IPS DF 19.7 (cell line): ENCODE results near the gene DDHD1.
"Not testable (repeated sequence)": the region's sequence is repeated elsewhere in the genome, so short reads cannot be mapped to it uniquely, and the experiment has no call there.

Source experiments
- DNase-seq: peaks from one replicate; pipeline ENCODE4 v3.0.0-alpha.2; 2013; ENCODE audit warnings: low read depth, low spot score

DDHD1 gene

GRCh38 chr14:53108292-53109104 lies 44.6 kb downstream of the DDHD1 start:
- DNase-seq: no peak

DNA sequence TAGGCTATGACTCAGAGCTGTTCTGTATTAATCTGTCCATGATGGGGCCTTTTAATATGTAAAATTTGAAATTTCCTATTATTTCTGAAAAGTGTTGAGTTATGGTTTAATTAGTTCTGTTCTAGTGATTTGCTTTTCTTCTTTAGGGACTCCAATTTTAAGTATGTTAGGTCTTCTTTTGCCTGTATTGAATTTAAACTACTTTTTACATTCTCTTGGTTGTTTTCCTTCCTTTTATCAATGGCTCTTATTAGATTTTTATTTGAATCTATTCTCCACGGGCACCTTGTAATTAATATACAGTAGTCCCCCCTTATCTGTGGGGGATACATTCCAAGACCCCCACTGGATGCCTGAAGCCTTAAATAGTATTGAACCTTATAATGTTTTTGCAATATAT lies 46.4 kb downstream of the DDHD1 start:
- no peak for DNase-seq

GRCh38 chr14:53103636-53104340 lies 49.3 kb downstream of the DDHD1 start:
- DNase-seq: no peak

DNA sequence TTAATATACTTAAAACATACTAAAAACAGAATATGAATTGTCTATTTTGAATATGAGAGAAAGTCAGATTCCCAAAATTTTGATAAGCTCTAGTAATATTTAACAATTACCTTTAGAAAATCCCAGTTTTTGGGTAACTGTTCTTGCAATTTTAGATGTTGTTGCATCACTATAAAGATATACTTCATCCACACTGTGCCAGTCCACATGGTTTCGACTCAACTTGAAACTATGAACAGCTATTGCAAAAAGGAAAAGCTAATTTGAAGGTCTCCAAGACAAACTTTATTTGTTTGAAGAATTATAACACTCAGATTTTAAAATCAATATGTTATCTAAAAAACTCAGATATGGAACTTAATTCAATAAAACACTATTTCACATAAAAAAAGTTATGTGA lies 59.9 kb downstream of the DDHD1 start:
- no peak for DNase-seq

- DNase-seq: no peak
Observed at GRCh38 chr14:53090853-53091252, 62.3 kb downstream of the DDHD1 start.

DNA sequence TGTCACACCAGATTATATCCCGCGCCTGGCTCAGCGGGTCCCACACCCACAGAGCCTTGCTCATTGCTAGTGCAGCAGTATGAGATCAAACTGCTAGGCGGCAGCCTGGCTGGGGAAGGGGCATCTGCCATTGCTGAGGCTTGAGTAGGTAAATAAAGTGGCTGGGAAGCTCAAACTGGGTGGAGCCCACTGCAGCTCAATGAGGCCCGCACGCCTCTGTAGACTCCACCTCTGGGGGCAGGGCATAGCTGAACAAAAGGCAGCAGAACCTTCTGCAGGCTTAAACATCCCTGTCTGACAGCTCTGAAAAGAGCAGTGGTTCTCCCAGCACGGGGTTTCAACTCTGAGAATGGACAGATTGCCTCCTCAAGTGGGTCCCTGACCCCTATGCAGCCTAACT lies 68.2 kb downstream of the DDHD1 start:
- DNase-seq: not testable (repeated sequence)

GRCh38 chr14:53064475-53064874 lies 88.6 kb downstream of the DDHD1 start:
- no peak for DNase-seq

- no peak for DNase-seq
Observed at GRCh38 chr14:53062856-53063255, 90.3 kb downstream of the DDHD1 start.

DNA sequence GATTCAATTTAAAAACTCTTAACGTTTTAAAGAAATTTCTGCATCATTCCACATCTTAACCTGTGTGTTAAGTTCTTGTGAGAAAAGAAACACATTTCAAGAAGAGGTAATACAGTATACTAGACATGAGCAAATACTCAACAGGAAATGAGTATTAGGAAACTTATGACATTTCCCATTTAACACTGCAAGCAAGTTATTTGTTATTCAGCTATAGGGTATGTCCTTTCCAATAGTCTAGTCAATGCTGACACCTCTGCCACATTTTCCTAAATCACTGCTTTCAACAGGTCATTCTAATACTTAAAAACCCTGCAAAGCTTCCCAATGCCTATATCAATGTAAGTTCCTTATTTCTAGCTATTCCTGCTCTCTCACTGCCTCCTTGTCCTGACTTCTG lies 93.1 kb downstream of the DDHD1 start:
- no peak for DNase-seq

DNA sequence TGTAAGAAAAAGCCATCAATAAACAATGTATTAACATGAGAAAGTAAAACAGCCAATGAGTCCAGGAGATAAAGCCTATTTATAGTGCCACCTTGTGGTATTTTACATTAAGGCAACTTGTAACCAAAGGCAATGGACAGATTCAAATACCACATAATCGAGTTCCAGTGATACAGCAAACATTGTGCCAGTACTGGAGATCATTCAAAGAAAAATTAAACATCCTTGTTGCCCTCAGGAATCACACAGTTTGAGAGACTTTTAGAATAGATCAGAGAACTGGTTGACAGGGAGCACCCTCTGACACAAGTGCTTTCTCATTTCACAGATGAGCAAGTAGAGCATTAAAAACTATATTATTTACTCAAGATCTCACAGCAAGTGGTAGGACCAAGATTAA lies 98.1 kb downstream of the DDHD1 start:
- DNase-seq: no peak

- DNase-seq: no peak
Observed at GRCh38 chr14:53054457-53054856, 98.7 kb downstream of the DDHD1 start.

DNA sequence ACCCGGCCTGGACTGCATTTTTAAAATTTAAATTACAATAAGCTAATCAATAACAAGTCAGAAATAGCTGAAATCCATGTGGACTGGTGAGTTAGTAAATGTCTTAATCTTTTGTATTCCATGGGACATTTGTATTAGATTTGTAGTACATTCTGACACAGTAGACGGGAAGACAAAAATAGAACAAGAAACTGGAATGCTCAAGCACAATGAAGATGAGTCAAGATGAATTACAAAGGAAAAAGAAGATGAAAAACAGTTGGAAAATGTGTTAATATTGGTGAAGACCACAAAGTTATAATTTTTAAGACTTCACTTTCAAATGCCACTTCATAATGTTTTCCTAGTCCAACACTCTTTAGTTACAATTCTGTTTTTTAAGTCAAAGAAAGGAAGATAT lies 104.5 kb downstream of the DDHD1 start:
- no peak for DNase-seq

- DNase-seq: no peak
Observed at GRCh38 chr14:53047307-53048069, 105.6 kb downstream of the DDHD1 start.

DNA sequence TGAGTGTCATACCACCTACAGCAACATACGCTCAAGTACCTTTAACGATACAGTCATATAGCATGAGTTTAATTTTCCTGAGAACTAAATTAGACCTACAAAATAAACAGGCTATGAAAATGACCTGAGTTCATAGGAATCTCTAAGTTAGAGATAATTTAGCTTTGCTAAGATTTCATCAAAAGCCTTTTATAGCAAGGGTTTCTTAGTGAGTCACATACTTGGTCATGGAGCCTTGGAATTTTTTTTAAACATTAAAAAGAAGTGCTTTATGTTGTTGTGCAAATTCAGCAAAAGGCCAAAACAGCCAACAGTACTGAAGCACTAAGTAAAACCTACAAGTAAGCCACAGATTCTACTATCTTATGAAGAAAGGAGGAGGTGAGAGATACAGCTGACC lies 108.6 kb downstream of the DDHD1 start:
- DNase-seq: no peak

- DNase-seq: no peak
Observed at GRCh38 chr14:53043027-53043581, 110.0 kb downstream of the DDHD1 start.

GRCh38 chr14:53042480-53042879 lies 110.6 kb downstream of the DDHD1 start:
- no peak for DNase-seq

GRCh38 chr14:53041067-53041466 lies 112.1 kb downstream of the DDHD1 start:
- DNase-seq: no peak

DNA sequence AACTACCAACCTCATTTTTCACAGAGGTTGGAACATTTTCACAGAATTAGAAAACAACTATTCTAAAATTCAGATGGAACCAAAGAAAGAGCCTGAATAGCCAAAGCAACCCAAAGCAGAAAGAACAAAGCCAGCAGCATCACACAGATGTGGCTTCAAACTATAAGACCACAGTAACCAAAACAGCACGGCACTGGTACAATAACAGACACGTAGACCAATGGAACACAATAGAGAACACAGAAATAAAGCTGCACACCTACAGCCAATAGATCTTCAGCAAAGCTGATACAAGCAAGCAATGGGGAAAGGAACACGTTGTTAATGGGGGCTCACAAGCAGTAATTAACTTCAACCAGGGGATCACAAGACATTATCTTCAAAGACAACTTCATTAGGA lies 114.5 kb downstream of the DDHD1 start:
- no peak for DNase-seq

DNA sequence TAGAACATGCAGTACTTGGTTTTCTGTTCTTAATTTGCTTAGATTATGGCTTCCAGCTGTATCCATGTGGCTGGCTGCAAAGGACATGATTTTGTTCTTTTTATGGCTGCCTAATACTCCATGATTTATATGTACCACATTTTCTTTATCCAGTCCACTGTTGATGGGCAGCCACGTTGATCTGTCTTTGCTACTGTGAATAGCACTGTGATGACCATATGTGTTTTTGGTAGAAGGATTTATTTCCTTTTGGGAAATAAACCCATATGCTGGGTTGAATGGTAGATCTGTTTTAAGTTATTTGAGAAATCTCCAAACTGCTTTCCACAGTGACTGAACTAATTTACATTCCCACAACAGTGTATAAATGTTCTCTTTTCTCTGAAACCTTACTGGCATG lies 116.1 kb downstream of the DDHD1 start:
- DNase-seq: no peak

GRCh38 chr14:53035336-53036210 lies 117.5 kb downstream of the DDHD1 start:
- DNase-seq: no peak

- no peak for DNase-seq
Observed at GRCh38 chr14:53034688-53035230, 118.4 kb downstream of the DDHD1 start.
